Myocyte (in vitro differentiated cells): ENCODE measurements around the gene C9orf50. TPM values are rescaled to one million over a fixed set of nuclear protein-coding genes. Genes with fewer than 3 reads are reported as not detected.

ENCODE experiments used
- DNase-seq: peaks from one replicate; pipeline ENCODE4 v3.0.0-alpha.2; 2012; ENCODE audit warnings: low read depth
- total RNA-seq: library from RNA; depleted of rRNA; stranded (reverse); fragments of >200 nt; gene quantifications from 2 replicates; pipeline ENCODE4 v1.2.3, GENCODE V29; 2014

The C9orf50 gene
- total RNA-seq, 1 donor from 2014 or later: not detected

- no peak for DNase-seq
Observed at GRCh38 chr9:129572517-129572916, 48.4 kb downstream of the C9orf50 start.

- no peak for DNase-seq
Observed at GRCh38 chr9:129572052-129572425, 48.9 kb downstream of the C9orf50 start.

GRCh38 chr9:129571298-129572051, 49.4 kb downstream of the C9orf50 start:
- no peak for DNase-seq

DNA sequence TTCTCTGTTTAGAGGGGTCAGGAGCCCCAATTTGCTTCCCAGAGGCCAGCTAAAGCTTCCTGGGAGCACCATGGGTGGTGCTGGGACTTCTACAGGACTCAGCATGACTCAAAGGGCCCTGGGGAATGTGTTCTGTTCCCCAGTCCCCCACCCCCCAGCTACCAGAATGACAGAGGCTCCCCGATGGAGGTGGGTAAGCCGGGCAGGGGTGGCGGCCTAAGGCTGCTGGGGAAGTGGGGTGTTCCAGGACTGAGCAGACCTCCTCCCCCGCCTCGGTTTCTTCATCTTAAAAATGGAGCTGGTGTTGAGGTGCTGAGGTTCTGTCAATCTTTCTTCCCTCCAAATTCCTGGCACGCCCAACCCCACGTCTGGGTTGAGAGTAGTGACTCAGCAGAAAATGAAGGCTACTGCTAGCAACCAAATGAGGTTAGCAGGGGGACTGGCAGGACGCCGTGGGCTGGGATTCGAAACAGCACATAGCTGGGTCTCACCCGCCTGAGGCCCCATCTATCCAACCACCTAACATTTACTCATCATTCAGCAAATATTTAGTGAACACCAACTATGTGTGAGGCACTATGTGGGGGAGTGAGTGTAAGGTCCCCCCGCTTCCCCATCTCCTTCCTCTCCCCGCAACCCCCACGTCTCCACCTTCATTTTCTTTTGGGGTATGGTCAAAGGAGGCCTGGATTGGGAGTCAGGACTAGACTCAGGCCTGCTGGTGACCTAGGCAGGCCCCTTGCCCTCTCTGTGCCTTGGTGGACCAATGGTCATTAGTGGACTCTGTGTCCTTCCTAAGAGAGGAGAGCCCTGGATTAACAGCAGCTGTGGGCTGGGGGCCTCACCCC, 50.2 kb downstream of the C9orf50 start:
- DNase-seq: peak; percentile 61

- DNase-seq: no peak
Observed at GRCh38 chr9:129569502-129570449, 51.1 kb downstream of the C9orf50 start.

DNA sequence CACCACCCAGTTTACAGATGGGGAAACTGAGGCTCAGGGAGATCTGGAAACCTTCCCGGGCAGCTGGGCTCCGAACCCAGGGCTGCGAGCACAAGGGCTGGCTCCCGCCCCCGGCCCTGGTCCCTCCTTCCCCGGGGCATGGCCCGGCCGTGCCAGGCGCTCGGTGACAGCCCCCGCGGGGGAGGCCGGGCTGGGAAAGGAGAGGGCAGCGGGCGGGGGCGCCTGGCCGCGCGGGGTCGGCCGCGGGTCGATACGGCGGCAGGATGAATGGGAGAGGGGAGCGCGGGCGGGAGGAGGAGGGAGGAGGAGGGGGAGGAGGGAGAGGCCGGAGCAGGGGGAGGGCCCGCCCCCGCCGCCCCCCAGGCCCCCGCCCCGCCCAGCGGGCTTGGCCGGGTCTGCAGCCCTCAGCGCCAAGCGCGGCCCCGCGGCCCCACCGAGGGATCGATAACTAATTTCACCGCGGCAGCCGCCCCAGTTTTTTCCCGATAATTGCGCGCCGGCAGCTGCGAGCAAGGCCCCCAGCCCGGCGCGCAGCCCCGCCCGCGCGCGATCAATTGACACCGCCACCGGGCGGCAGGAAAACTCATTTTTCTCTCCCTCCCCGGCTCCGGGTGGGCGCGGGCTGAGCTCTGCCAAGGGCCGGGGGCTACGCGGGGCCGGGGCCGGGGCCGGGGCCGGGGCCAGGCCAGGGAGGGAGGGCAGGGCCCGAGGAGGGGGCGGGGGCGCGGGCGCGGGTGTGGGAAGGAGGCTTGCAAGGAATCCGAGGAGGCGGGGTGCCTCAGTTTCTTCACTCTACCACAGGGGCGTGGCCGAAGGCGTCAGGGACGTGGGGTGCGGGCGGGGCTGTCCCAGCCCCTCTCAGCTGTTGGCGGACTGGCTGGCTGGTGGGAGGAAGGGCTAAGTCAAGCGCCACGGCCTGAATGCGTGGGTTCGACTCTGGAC, 52.1 kb downstream of the C9orf50 start:
- no peak for DNase-seq

GRCh38 chr9:129567842-129568559, 52.9 kb downstream of the C9orf50 start:
- peak; percentile 28 for DNase-seq

- DNase-seq: no peak
Observed at GRCh38 chr9:129567329-129567728, 53.6 kb downstream of the C9orf50 start.

DNA sequence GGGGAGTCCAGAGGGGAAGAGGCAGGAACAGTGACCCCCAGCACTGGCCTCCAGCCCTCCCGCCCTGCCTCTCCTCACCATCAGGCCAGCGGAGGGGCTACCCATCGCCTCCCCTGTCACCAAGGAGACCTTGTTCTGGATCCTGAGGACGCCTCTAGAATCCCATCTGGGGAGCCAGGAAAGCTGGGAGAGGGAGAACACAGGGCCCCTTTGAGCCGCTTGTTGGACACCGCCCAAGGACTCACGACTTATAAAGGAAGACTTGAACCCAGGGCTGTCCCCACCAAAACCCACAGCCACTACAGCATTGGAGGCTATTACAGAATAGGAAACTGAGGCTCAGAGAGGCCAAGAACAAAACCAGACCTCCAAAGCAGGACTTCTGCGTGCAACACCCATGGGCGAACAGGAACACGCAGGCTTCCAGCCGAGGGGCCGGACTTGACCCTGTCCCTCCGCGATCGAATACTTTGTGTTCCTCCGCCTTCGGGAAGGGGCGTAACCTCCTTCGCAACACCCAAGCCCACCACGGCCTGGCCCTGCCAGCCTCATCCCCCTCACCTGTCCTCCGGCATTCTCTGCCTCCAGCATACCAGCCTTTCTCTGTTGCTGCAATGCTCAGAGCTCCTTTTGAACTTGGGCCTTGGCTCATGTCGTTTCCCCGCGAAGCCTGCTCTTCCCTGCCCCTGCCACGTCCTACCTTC, 54.2 kb downstream of the C9orf50 start:
- DNase-seq: no peak

GRCh38 chr9:129562917-129563316, 58.0 kb downstream of the C9orf50 start:
- no peak for DNase-seq

GRCh38 chr9:129562514-129562913, 58.4 kb downstream of the C9orf50 start:
- DNase-seq: no peak

Other genes with a start within 250 kb of the C9orf50 start
- 30.9 and 35.9 TPM in 2 replicates for gene NTMT1, start 5.1 kb upstream of the C9orf50 start, total RNA-seq
- 14.3 and 17.4 TPM in 2 replicates for gene ASB6, start 21.1 kb upstream of the C9orf50 start, total RNA-seq
- gene PRRX2, start 44.5 kb upstream of the C9orf50 start, total RNA-seq: not detected in 2 replicates
- gene PTGES, start 131.9 kb upstream of the C9orf50 start, total RNA-seq: not detected in 2 replicates
- 19.8 and 25.4 TPM in 2 replicates for gene TOR1B, start 182.1 kb upstream of the C9orf50 start, total RNA-seq
- 40.5 and 47.0 TPM in 2 replicates for gene TOR1A, start 203.0 kb upstream of the C9orf50 start, total RNA-seq
- gene C9orf78, start 214.2 kb upstream of the C9orf50 start, total RNA-seq: 48.0 and 76.9 TPM in 2 replicates
- gene USP20, start 214.4 kb upstream of the C9orf50 start, total RNA-seq: 11.8 and 15.7 TPM in 2 replicates